HG03060 (cell line): ENCODE data around the gene INSL4.

Experiments used
- ATAC-seq: cut with Tn5 transposase; IDR thresholded peaks from one replicate; pipeline ENCODE4 v1.9.1; 2021; ENCODE audit warnings: low read depth, moderate number of reproducible peaks; ENCODE audit not compliant: unreplicated experiment

The INSL4 gene

DNA sequence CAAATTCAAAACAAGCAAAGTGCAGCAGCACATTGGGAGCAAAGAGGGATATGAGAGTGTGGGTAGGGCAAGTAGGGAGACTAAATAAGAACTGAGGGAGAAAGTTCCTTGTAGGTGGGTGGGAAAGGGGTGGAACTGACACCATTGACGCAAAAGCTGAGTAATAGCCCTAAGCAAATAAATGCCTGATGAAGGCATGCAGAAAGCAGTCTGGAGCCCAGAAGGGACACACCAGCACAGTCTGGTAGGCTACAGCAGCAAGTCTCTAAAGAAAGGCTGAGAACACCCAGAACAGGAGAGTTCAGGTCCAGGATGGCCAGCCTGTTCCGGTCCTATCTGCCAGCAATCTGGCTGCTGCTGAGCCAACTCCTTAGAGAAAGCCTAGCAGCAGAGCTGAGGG, at the start of gene INSL4:
INSL4 (plus strand) TSS at position 208 of the 400 bp plus-strand sequence; CDS start at position 313, 105 bp downstream.
- ATAC-seq: no peak

DNA sequence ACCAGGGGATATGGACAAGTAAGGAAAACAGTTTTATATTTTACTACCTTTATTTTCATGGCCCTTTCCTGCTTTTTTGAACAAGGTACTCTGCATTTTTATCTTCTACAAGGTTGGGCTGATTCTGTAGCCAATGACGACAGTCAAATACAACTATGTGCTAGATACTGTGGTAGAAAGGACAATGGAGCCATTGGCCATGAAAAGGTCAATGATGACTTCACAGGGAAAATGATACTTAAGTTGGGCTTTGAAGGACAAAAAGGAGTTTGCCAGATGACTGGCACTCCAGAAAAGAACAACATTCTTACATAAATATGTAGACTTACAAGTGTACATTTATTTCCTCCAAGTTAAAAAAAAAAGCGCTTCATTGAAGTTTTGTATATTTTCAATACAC, 46.4 kb upstream of the INSL4 start:
- no peak for ATAC-seq

DNA sequence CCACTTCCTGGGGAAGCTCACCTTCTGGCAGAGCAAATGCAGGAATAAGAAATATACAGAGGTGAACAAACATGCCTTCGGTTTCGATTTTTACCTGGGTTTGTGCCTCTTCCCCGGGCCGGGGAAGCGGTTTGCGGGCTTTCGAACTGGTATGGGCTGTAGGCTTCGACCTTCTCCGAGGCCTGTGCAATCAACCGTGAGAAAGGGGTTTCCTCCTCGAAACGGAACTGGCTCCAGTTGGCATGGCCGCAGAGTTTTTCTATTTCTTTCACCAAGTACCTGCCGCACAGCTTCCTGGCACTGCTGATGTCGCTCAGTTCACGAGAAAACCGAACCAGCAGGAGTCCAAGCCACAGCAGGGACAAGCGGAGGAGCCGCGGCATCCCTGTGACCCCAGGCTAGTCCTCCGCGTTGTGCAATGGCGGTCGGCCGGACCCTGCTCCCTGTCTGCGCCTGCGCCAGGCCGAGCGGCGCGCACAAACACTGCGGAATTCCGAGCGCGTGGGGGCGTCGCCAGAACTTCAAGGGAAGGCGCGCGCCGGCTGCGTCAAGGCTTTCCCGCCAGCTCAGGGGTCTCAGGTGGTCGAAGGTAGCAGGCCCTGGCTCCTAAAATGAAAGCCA, 45.9 kb upstream of the INSL4 start, which contains the start of gene INSL6:
INSL6 (minus strand) TSS at position 420 of the 621 bp plus-strand sequence; CDS start at position 383, 37 bp downstream.
- no peak for ATAC-seq

DNA sequence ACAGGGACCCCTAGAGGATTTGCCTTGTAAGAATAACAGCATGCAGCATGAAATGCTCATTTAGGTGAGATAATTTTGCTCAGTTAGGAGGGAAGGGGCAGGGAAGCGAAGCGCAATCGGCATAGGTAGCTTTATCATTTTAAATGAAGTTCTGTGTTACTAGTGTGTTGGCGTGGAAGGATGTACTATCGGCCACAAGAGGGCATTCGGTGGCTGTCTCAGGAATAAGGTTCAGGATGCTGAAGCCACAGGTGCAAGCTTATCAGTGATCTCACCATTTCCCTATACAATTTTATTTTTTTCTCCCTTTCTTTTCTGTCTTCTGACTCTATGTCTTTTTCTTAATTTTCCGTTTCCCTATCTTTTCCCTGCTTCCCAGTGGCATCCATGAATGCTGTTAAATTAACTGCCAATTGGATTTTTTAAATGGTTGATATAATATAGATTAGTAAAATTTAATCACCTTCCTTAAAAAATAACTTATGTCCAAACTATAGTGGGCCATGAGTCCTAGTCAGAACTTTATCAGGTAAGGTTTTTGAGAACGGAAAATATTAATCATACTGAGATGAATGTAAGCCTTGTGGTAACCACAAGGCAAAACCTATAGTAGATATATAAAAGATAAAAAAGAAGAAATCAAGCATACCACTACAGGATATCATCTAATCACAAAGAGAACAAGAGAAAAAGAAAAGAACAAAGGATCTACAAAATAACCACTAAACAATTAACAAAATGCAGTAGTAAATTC, 44.6 kb upstream of the INSL4 start:
- no peak for ATAC-seq

DNA sequence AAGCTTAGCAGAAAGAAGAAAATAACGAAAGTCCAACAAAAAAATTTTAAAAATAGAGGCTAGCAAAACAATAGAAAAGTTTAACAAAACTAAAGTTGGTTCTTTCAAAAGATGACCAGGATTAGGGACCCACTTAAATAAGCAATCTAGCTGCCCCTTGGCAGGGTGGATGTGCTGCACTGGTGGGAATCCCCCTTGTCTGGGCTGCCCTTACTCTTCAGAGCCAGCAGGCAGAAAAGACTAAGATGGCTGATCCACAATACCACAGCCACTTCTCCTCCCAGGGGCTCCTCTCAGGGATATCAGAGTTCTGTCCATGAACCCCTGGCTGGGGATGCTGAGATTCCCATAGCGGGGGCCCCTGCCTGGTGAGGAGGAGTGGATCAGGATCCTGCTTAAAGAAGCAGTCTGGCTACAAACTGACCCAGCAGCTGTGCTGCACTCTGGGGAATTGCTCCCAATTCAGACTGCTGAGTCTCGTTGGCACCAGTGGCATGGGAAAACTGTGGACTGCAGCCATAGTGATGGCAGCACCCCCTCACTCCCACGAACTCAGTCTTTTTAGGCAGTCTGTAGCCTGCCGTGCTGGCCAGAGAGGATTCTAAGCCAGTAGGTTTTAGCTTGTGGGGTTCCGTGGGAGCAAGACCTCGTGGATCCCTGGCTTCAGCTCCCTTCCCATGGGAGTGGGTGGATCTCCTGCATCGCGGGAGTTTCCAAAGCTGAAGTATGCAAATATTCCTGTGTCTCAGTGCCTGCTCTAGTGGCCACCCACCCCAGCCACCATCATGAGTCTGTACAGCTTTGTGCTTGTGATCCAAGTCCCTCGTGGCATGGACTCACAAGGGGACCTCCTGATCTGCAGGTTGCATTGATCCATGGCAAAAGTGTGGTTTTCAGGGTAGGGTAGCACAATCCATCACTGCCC, 42.9 kb upstream of the INSL4 start:
- no peak for ATAC-seq

DNA sequence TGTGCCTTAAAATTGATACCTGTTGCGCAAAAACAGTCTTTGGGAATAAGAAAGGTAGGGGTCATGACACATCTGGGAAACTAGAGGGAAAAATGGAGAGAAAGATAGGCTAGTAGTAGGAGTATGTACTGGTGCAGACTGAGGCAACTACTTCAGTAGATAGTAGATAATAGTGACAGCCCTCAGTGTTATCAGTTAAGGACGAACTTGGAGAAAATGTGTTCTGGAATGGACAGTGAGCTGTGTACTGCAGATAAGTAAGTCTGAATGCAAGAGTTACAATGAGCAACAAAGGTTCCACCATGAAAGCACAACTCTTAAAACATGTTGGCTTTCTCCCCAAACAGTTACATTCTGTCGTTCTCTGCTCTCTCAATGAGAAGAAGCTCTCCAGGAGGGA, 39.2 kb upstream of the INSL4 start:
- ATAC-seq: no peak

DNA sequence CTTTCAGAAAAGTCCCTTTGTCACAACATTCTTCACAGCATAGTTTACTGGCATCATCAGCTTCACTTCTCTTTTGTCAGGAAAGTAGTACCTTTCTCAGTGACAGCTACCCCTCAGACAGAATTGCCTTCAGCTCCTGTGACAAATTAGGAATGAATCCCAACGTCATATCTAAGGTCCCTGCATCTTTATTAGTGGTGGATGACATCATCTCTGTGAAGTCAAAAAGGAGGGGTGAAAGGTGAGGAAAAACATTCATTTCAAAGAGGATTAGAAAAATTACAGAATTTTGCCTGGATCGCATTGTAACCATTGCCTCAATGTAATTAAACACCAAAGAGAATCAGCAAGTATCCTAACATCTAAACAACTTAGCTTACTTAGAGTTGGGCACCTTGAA, 37.9 kb upstream of the INSL4 start:
- no peak for ATAC-seq

DNA sequence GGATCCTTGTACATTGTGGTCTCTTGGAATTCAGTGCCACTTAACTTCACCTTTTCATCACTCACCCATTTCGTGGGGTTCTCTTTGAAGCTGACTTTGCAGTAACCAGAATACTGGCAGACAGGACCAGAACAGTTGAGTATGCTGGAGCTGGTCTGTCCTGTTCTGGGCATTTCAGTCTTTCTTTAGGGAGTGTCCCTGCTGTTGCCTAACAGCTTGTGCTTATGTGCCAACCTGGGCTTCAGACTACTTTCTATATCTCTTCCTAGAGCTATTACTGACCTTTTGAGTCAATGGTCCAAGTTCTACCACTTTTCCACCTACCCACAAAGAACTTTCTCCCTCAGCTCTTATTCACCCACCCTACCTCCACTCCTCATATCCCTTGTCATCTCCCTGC, 35.8 kb upstream of the INSL4 start:
- ATAC-seq: no peak

DNA sequence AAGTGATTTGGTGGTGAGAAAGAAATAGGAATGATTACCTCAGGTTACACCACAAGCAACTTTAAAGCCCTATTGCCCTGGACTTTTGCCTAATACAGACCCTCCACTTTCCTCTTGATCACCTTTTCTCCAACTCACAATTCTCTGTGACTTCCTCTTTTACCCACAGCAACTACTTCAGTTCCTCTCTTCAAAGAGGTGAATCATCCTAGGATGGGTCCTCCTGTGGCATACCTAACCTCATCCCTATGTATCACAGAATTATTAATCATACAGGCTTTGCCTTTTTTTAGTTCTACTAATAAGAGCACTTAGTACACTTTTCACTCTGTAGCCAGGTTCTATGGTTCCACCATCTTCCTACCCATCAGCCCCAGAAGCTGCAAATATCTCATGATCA, 26.1 kb upstream of the INSL4 start:
- ATAC-seq: no peak

DNA sequence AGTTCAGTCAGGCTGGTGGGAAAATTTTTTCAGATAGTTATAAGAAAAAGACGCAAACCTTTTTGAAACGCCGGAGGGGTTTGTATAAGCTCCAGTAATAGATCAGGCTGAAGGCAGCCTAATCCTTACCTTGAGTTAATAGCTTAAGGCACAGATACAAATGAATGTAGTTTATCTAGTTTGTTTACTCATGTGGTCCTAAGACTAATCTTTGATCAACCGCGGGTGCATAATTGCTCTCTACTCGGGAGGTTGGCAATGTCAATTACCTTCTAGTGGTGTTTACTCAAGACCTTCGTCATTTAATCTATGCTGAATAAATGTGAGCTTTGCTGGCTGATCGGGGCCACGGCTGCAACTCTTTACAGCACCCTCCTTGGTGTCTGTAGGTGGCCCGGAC, 665 bp upstream of the INSL4 start:
- ATAC-seq: no peak

DNA sequence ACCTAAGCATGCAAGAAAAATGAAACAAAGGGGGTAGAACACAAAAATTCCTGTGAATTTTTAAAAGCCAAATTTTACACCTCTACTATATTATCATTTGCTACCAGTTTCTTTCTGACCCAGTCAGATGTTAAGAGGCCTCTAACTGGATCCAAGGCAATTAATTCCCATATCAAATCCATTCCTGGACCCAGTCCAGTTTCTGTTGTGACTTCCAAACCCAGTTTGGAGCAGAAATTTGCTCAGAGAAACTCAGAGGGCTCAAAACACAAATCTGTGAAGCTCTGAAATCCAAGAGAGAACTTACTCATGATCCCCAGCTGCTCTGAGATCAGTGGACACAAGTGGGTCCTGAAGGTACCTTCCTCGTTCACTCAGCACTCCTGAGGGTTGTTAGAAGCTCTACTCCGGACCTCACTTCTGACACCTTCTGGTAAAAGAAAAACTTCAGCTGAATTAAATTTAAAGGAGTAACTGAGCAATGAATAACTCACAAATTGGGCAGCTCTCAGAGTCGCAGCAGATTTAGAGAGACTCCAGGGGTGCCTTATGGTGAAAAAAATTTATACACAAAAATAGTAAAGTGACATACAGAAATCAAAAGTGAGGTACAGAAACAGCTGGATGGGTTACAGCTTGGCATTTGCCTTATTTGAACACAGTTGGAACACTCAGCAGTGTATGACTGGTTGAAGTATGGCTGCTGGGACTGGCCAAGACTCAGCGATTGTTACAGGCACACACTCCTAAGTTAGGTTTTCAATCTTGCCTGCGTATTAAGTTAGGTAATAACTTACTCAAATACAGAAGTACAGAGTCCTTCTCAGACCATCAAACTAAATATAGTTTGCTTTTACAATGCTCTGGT, 32.4 kb downstream of the INSL4 start:
- ATAC-seq: no peak

DNA sequence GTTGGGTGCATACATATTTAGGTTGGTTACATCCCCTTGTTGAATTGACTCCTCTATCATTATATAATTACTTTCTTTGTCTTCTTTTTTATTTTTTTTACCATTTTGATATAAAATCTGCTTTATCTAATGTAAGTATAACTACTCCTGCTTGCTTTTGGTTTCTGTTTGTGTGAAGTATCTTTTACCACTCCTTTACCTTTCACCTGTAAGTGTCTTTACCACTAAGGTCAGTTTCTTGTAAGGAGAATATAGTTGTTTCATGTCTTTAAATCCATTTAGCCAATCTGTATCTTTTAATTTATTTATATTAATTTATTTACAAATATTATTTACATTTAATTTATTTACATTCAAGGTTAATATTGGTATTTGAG, 33.0 kb downstream of the INSL4 start:
- no peak for ATAC-seq

DNA sequence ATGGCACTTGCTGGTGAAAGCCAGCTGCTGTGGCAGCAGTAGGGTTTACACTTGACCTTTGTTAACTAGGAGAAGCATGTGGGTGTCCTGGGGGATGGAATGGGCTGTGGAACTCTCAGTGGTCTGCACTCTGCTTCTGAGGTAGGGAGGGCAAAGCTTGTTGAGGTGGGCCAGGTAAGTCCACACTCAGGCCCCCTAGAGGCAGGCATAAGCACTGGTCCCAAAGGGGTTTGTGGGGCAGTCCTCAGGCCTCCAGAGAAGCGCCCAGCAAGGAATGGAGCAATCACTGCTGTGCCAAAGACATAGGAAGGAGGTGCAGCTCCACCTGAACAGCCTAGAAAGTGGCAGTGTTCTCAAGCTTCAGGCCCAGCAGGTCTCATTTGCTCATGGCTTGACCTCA, 34.7 kb downstream of the INSL4 start:
- ATAC-seq: no peak

DNA sequence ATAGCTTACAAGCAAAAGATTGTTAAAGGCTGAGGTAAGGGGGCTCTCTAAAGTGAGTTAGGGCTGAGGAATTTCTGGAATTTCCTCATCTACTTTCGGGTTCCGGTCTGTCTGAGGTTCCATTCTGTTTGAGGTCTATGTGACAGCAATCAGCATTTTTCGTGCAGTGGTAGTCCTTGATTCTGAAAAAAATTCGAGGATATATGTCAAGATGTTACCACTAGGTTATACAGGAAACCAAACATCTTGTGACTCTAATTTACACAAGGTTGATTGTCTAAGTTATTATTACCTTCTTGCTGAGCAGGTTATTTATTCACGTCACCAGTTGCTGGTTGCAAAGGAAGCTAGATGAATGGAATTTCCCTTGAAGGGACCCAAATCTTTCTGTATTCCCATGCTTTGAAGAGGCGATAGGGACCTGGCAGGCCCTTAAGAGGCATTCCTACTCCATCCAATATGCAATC, 38.1 kb downstream of the INSL4 start:
- no peak for ATAC-seq

DNA sequence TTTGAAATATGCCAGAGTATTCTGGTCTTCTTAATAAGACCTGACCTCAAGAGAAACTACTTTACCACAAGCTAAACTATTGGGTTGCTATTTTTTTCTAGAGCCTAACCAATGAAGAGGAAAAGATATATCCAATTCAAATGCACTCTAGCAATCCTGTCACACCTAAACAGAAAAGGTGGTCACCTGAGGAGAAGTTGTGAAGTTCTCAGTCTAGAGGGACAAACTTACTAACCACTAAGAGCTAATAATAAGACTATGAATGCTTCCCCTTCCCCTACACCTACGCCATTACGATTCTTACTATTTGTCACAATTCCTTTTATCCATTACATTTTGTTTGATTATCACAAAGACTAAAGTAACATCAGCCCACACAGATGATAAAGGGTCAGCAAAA, 43.6 kb downstream of the INSL4 start:
- no peak for ATAC-seq

DNA sequence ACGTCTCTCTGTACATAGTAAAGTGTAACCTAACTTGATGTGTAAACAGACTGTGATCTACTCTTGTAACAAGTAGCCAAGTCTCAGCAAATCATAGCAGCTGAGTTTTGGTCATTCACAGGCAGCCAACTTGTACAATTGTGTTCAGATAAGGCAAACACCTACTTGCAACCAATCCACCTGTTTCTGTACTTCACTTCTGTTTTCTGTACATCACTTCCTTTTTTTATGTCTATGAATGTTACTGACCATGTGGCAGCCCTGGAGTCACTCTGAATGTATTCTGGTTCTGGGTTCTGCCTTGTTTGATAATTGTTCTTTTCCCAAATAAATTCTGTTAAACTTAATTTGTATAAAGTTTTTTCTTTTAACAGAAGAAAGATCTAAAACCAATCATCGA, 47.3 kb downstream of the INSL4 start:
- ATAC-seq: peak; percentile 55
